HepG2 (cell line): Measurements from ENCODE around the gene NLGN4X. TPM values are rescaled to one million over a fixed set of nuclear protein-coding genes. Genes with fewer than 3 reads are reported as not detected.

ENCODE experiments used
- ATAC-seq: fragments of 200-7000 bp; cut with Tn5 transposase; 3 replicates; pipeline ENCODE4 v1.9.1; 2020; ENCODE audit warnings: mild to moderate bottlenecking, moderate library complexity
- BruUV-seq: library from RNA; stranded (reverse); fragments of 400-500 nt; replicated peaks from 2 replicates; lab custom pipeline; 2021; lab: Mats Ljungman, UMichigan
- CTCF ChIA-PET: fragments of 300-600 bp; formaldehyde crosslinking; extraction: SDS; loops from one replicate; lab custom pipeline; 2021; ENCODE audit warnings: low total read pairs, inconsistent platforms, low intra/inter-chr PET ratio; lab: Yijun Ruan, JAX
- POLR2A ChIA-PET: fragments of 350-600 bp; sonication (Branson Sonifier 250); formaldehyde crosslinking; loops from one replicate; lab custom pipeline; 2020; ENCODE audit warnings: antibody characterized with exemption, inconsistent platforms; lab: Yijun Ruan, JAX
- DNase-seq: peaks from one replicate; pipeline ENCODE4 v3.0.0-alpha.2; 2015; ENCODE audit warnings: low spot score
- FAIRE-seq: peaks from 3 replicates; lab custom pipeline; 2011; peaks lifted over from hg19 to GRCh38; lab: Jason Lieb, UNC
- H2AFZ ChIP-seq: one replicate; pipeline ENCODE4 v1.6.1; 2011; ENCODE audit warnings: low read length, inconsistent platforms
- H3K27ac ChIP-seq: fragments of 300-600 bp; 3 replicates; pipeline ENCODE4 v1.8.0; 2011; ENCODE audit warnings: mixed run types, mild to moderate bottlenecking, mixed read lengths, low read length, inconsistent platforms; ENCODE audit not compliant: insufficient read depth; ENCODE audit errors: extremely low read length
- H3K27me3 ChIP-seq, 2 experiments: fragments of 200-600 bp in 1 of 2; 2 replicates in 1 of 2; 3 replicates in 1 of 2; pipeline versions ENCODE4 v1.6.0 to v1.8.0; 2011; ENCODE audit warnings: low read length in 2 of 2, mild to moderate bottlenecking in 2 of 2, moderate library complexity in 2 of 2, inconsistent platforms in 1 of 2; ENCODE audit not compliant: insufficient read depth in 2 of 2, control insufficient read depth in 1 of 2
- H3K36me3 ChIP-seq, 2 experiments: fragments of 200-600 bp in 1 of 2; replicated peaks in 1 of 2; 2 replicates in 1 of 2; 3 replicates in 1 of 2; pipeline versions ENCODE4 v1.5.1 to v1.8.0; 2011; ENCODE audit warnings: low read length in 2 of 2, inconsistent platforms in 1 of 2; ENCODE audit not compliant: insufficient read depth in 2 of 2, control insufficient read depth in 1 of 2
- H3K4me1 ChIP-seq: 2 replicates; pipeline ENCODE4 v1.5.1; 2012; ENCODE audit warnings: low read length, inconsistent platforms; ENCODE audit not compliant: insufficient read depth
- H3K4me2 ChIP-seq: 2 replicates; pipeline ENCODE4 v1.6.0; 2011; ENCODE audit warnings: low read depth, low read length, inconsistent platforms
- H3K4me3 ChIP-seq, 3 experiments: fragments of 200-600 bp in 1 of 3; sonication (generic), shearing (Covaris generic) in 1 of 3; replicated peaks in 1 of 3; 2 replicates each; pipeline ENCODE4 v1.5.1; 2011 to 2016; ENCODE audit warnings: low read length in 3 of 3, inconsistent platforms in 2 of 3, low read depth in 2 of 3, mild to moderate bottlenecking in 2 of 3, control low read depth in 1 of 3, mixed read lengths in 1 of 3; ENCODE audit not compliant: insufficient read depth in 1 of 3
- H3K79me2 ChIP-seq: one replicate; pipeline ENCODE4 v1.6.1; 2011; ENCODE audit warnings: low read length, inconsistent platforms; ENCODE audit not compliant: insufficient read depth
- H3K9ac ChIP-seq: 2 replicates; pipeline ENCODE4 v1.6.0; 2011; ENCODE audit warnings: mild to moderate bottlenecking, low read depth, low read length, inconsistent platforms; ENCODE audit not compliant: insufficient read depth
- H3K9me3 ChIP-seq: 2 replicates; pipeline ENCODE4 v1.5.1; 2012; ENCODE audit warnings: mild to moderate bottlenecking, low read length
- H4K20me1 ChIP-seq: 2 replicates; pipeline ENCODE4 v1.6.0; 2011; ENCODE audit warnings: inconsistent platforms, mild to moderate bottlenecking, low read length, moderate library complexity; ENCODE audit not compliant: insufficient read depth
- HMG20A ChIP-seq: IDR thresholded peaks from 2 replicates; pipeline ENCODE4 v1.6.1; 2016; ENCODE audit warnings: borderline replicate concordance
- HNRNPK ChIP-seq: fragments of 200-400 bp; formaldehyde crosslinking; IDR thresholded peaks from 2 replicates; pipeline ENCODE4 v1.6.1; 2018; ENCODE audit warnings: low read length, low read depth, moderate library complexity, mild to moderate bottlenecking; ENCODE audit not compliant: poor library complexity, severe bottlenecking
- HOXA7 ChIP-seq: sonication (generic); formaldehyde crosslinking; IDR thresholded peaks from 2 replicates; pipeline ENCODE4 v1.8.1; 2022; ENCODE audit warnings: mild to moderate bottlenecking, missing genetic modification reagents, moderate library complexity
- RNF2 ChIP-seq: fragments of 450-650 bp; conservative IDR thresholded peaks from 2 replicates; pipeline ENCODE4 v1.6.1; 2016; ENCODE audit warnings: low read depth
- SAP130 ChIP-seq: IDR thresholded peaks from 2 replicates; pipeline ENCODE4 v1.6.1; 2016; ENCODE audit warnings: low read depth
- SNRNP70 ChIP-seq: fragments of 200-400 bp; formaldehyde crosslinking; IDR thresholded peaks from 2 replicates; pipeline ENCODE4 v1.6.1; 2017; ENCODE audit warnings: mild to moderate bottlenecking, low read depth, low read length, moderate library complexity
- U2AF2 ChIP-seq: fragments of 200-400 bp; formaldehyde crosslinking; IDR thresholded peaks from 2 replicates; pipeline ENCODE4 v1.6.1; 2017; ENCODE audit warnings: low read depth, mild to moderate bottlenecking, low read length
- ZNF17 ChIP-seq: sonication (generic); formaldehyde crosslinking; IDR thresholded peaks from 2 replicates; pipeline ENCODE4 v1.5.0; 2020; ENCODE audit warnings: mild to moderate bottlenecking, missing genetic modification reagents
- ZNF24 ChIP-seq: fragments of 450-650 bp; IDR thresholded peaks from 2 replicates; pipeline ENCODE4 v1.6.1; 2017; ENCODE audit warnings: antibody characterized with exemption, mild to moderate bottlenecking
- ZNF256 ChIP-seq: sonication (generic); formaldehyde crosslinking; conservative IDR thresholded peaks from 2 replicates; pipeline ENCODE4 v1.4.0; 2020; ENCODE audit warnings: missing genetic modification reagents
- ZNF280D ChIP-seq: sonication (generic); formaldehyde crosslinking; IDR thresholded peaks from 2 replicates; pipeline ENCODE4 v1.5.1; 2020; ENCODE audit warnings: mild to moderate bottlenecking, missing genetic modification reagents
- ZNF547 ChIP-seq: sonication (generic); formaldehyde crosslinking; IDR thresholded peaks from 2 replicates; pipeline ENCODE4 v1.5.1; 2020; ENCODE audit warnings: mild to moderate bottlenecking, missing genetic modification reagents
- ZNF781 ChIP-seq: sonication (generic); formaldehyde crosslinking; IDR thresholded peaks from 2 replicates; pipeline ENCODE4 v1.5.1; 2020; ENCODE audit warnings: borderline replicate concordance, mild to moderate bottlenecking, missing genetic modification reagents; ENCODE audit errors: not compliant biosample characterization
- WGBS: methylation state at CpG from one replicate; pipeline ENCODE4 v1.1.6; 2017; ENCODE audit warnings: low lambda C conversion rate; 5-methylcytosine and 5-hydroxymethylcytosine counted together
- in situ Hi-C: cut with HindIII; loops from 2 replicates; pipeline ENCODE4 v1.10.0; 2017; ENCODE audit warnings: low pct_unique_long_range_greater_than_20kb; ENCODE audit not compliant: extremely low pct_ligation_motif_present
- intact Hi-C: fragments of 100-400 bp; cut with micrococcal nuclease; formaldehyde crosslinking; loops from one replicate; pipeline ENCODE4 v1.10.0; 2022; ENCODE audit not compliant: unreplicated experiment
- polyA plus RNA-seq, 8 experiments: library from polyadenylated mRNA; depleted of rRNA in 3 of 8; stranded (reverse) in 7 of 8; unstranded in 1 of 8; fragments of >200 nt; fragmentation: Illumina TruSeq in 4 of 8; extraction: Trizol in 4 of 8; gene quantifications; 2 replicates each; pipeline versions ENCODE4 v1.2.1 to v1.2.3, GENCODE V29; 2011 to 2016; ENCODE audit warnings: low read depth in 4 of 8, missing spikeins in 1 of 8, mixed read lengths in 1 of 8; ENCODE audit not compliant: insufficient read depth in 1 of 8
- total RNA-seq, 5 experiments: library from RNA; depleted of rRNA; stranded (reverse); fragments of >200 nt; fragmentation: Illumina TruSeq; extraction: Trizol; gene quantifications; 2 replicates each; pipeline ENCODE4 v1.2.3, GENCODE V29; 2016; ENCODE audit warnings: low read depth in 1 of 5

NLGN4X gene
- total and polyA plus RNA-seq, 2 of the 13 experiments (the other 11 are each of a cell fraction or from before 2014, with no cell fraction given), result not detected

- TF ChIP-seq ZNF280D (CRISPR knock-in tag) (no peak), RNF2 (no peak), ZNF256 (CRISPR knock-in tag) (no peak), ZNF547 (no peak), U2AF2 (no peak), ZNF781 (CRISPR knock-in tag) (no peak)
These were observed 37.4 kb upstream of the NLGN4X start (continued) for GRCh38 chrX:6266041-6266440.

- Histone ChIP-seq H3K4me1 (no peaks in the 10 kb centered on the region), H3K4me2 (no peak overlapping the region), H4K20me1 (no peaks in the 10 kb centered on the region), H2AFZ (no peak overlapping the region), H3K79me2 (no peaks in the 10 kb centered on the region), H3K36me3 (no peaks in the 10 kb centered on the region), H3K27ac (no peak overlapping the region), H3K9me3 (no peaks in the 10 kb centered on the region; the same call in 1 of the 2 replicates), H3K4me3 (no peak overlapping the region), H3K9ac (no peak overlapping the region), H3K27me3 (no peaks in the 10 kb centered on the region)
- intact Hi-C loops, result no loop called here
- no TSS peak for BruUV-seq
- TF ChIP-seq SAP130 (CRISPR knock-in tag), result no peak
- no peak for TF ChIP-seq HNRNPK
- no peak for TF ChIP-seq ZNF17
- TF ChIP-seq SNRNP70, result no peak
- no peak for TF ChIP-seq ZNF24
- TF ChIP-seq HMG20A (CRISPR knock-in tag), result no peak
- no peak for TF ChIP-seq HOXA7 (CRISPR knock-in tag)
- ChIA-PET CTCF (no interaction called here), POLR2A (no interaction called here)
- no peak for ATAC-seq
- FAIRE-seq, result no peak
- 0% methylated on average over 2 of the region's 3 CpGs for WGBS
- in situ Hi-C loops, result no loop called here
- no peak for DNase-seq
These were observed 34.3 kb upstream of the NLGN4X start for GRCh38 chrX:6262959-6263358.
